Adipose tissue (tissue), 3 donors: ENCODE measurements around the gene CCDC9. TPM values are rescaled to one million over a fixed set of nuclear protein-coding genes. Genes with fewer than 3 reads are reported as not detected.
"Not testable (repeated sequence)": the region's sequence is repeated elsewhere in the genome, so short reads cannot be mapped to it uniquely, and the experiment has no call there.

Experiments used
- H3K27ac ChIP-seq: one replicate; pipeline ENCODE4 v1.5.1; 2013; ENCODE audit warnings: low read depth, low read length
- WGBS, 3 donors: extraction: QIAGEN DNeasy Blood & Tissue Kit; methylation state at CpG; one replicate each; pipeline ENCODE4 v1.1.7; 2013; 5-methylcytosine and 5-hydroxymethylcytosine counted together
- polyA plus RNA-seq, 3 donors: library from polyadenylated mRNA; stranded (reverse); fragments of 200-250 nt; gene quantifications; one replicate each; pipeline ENCODE4 v1.2.3, GENCODE V29; 2013
- donor health status: healthy with polysubstance abuse.
- donor health status: Bipolar disorder and iron deficiency.
- donor health status: healthy.

The CCDC9 gene
- polyA plus RNA-seq, 3 donors: 24.6 to 38.3 (median 33.4) TPM

DNA sequence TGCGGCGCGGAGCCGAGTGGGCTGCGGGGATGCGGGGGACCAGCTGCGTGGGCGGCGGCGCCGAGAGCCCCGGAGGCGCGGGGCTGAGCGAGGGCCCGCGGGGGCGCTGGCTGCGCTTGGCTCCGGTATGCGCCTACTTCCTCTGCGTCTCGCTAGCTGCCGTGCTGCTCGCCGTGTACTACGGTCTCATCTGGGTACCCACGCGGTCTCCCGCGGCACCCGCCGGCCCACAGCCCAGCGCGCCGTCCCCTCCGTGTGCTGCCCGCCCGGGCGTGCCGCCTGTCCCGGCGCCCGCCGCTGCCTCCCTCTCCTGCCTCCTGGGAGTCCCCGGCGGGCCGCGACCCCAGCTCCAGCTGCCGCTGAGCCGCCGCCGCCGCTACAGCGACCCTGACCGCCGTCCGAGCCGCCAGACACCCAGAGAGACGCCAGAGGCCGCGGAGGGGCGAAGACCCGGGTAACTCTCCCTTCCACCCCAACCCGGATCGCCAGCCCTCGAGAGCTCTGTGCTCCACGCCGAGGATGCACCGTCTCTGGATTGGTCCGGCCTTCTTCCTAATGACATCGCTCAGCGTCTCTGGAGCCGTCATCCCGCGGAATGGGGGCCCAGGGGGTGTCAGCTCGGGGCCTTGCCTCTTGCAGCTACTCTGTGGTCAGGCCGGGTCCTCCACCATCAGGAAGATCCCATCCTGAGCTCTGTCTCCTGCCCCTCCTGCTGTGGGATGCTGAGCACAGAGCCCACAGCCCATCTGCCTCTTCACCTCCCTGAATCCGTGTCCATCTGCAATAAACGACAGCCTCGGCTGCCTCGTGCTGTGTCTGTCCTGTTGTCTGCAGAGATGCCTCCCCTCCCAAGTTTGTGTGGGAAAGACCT, 18.8 kb downstream of the CCDC9 start:
- peak overlapping the region; percentile 73 for H3K27ac ChIP-seq
- WGBS, 3 donors: 7 to 32% (median 9%) methylated on average over 40 to 82 of the region's 82 CpGs

DNA sequence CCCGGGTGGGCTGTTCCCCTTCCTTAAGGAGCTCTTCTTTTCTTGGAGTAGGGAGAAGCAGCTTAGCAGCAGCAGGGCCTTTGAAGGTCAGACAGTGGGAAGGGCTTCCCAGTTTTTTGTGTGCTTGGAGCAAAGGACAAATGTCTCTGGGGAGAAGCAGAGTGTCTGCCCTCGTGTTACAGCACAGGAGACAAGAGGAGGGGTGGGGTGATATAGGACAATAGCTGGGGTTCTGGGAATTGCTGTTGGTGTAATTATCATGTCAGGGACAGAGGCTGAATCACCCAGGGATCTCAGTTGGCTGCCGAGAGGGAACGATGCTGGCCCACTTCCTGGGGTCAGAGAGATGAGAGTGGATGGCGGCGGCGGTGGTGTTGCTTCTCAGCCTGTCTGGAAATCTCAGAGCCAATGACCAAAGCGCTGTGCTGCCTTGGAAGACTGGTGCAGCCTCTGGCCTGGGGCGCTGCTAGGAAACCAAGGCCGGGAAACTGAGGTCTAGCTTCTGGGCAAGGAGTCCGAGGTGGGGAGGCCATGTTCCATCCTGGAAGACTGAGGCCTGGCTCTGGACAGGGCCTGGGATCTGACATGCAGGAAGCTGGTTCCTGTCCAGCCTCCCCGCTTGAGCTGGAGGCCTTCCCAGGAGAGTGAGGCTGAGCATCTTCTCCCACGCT, 19.6 kb downstream of the CCDC9 start:
- 55 to 78% (median 58%) methylated on average over 13 of the region's 13 CpGs for WGBS, 3 donors

DNA sequence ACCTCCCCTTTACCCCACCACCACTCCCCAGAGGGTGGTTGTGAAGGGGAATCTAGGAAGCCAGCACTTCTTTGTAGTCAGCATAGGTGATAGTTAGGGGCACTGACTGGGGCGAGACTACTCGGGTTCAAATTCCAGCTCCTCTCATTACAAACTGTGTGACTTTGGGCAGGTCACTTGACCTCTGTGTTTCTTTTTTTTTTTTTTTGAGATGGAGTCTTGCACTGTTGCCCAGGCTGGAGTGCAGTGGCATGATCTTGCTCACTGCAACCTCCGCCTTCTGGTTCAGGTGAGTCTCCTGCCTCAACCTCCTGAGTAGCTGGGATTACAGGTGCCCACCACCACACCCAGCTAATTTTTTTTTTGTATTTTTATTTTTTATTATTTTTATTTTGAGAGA, 20.2 kb downstream of the CCDC9 start:
- not testable (repeated sequence) for H3K27ac ChIP-seq
- 86 to 90% (median 88%) methylated on average over 3 of the region's 3 CpGs for WGBS, 3 donors

More for the DNA sequence above, 19.6 kb downstream of the CCDC9 start:
- peak overlapping the region; percentile 73 for H3K27ac ChIP-seq

DNA sequence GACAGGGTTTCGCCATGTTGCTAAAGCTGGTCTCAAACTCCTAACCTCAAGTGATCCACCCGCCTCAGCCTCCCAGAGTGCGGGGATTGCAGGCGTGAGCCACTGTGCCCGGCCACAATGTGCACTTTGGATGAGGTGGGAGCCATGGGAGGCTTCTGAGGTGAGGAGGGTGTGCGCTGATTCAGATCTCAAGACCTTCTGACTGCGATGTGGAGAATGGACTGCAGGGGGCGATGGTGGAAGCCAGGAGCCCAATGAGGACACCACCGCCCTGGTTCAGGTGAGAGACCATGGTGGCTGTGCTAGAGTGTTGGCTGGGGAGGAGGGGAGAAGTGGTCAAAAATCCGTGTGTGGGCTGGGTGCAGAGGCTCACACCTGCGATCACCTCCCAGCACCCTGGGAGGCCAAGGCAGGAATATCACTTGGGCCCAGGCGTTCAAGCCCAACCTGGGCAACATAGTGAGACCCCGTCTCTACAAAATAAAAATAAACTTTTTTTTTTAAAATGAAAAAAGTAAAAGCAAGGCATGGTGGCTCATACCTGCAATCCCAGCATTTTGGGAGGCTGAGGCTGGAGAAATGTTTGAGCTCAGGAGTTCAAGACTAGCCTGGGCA, 24.0 kb downstream of the CCDC9 start:
- no peak overlapping the region for H3K27ac ChIP-seq
- 88 to 93% (median 91%) methylated on average over 13 of the region's 13 CpGs for WGBS, 3 donors

DNA sequence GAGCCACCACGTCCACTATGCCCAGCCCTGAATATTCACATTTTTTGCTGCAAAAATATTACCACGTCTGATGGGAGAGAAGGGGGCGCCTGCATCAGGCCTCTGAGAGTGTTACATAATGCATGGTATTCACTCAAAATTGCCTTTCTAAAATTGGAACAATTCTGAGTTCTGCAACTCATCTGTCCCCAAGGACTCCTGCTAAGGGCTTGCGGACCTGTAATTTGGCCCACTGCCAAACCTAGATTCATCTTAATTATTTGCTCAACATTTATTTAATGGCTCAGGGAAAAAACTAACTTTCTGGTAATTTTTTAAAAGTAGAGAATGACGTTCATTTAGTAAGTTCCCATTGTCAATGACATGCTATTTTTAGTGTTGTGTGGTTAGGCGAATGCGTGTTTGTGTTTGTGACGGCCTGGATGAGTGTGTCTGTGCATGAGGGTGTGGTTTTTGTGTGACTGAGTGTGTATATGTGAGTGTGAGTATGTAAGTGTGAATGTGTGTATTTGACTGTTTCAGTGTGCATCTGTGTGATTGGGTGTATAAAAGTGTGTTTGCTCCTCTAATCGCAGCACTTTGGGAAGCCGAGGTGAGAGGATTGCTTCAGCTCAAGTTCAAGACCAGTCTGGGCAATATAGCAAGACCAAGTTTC, 27.2 kb downstream of the CCDC9 start:
- WGBS, 3 donors: 55 to 75% (median 71%) methylated on average over 10 of the region's 10 CpGs
- no peak overlapping the region for H3K27ac ChIP-seq

DNA sequence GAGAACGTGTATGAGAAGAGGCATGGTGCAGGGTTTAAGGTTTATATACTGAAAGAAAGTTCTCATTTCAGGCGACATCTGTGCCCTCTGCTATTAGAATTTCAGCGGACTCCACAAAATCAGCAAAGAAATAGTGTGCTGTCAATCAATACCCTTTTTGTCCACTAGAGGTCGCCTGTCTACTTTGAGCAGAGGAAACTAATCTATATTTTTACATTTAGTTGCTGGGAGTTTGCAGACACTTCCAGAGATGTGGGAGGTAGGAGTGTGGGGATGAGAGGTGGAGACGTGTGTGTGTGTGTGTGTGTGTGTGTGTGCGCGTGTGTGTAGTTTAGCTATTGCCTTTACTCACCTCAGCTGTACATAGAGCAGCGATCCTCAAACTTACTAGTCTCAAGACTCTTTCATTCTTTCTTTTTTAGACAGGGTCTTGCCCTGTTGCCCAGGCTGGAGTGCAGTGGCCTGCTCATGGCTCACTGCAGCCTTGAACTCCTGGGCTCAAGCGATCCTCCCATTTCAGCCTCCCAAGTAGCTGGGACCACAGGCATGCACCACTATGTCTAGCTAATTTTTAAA, 28.1 kb downstream of the CCDC9 start:
- 26 to 33% (median 28%) methylated on average over 9 of the region's 9 CpGs for WGBS, 3 donors
- no peak overlapping the region for H3K27ac ChIP-seq

DNA sequence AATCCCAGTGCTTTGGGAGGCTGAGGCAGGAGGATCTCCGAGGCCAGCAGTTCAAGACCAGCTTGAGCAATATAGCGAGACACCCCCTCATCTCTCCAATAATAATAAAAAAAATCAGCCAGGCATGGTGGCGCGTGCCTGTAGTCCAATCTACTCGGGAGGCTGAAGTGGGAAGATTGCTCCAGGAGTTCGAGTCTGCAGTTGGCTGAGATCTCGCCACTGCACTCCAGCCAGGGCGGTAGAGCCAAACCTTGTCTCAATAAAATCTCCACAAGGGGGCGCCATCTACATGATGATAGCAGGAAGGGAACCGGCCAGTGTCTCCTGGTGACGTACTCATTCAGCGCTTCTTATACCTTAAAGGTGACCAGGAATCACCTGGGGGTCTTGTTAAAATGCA, 39.7 kb downstream of the CCDC9 start:
- no peak overlapping the region for H3K27ac ChIP-seq
- WGBS, 3 donors: 25 to 32% (median 28%) methylated on average over 12 of the region's 12 CpGs

DNA sequence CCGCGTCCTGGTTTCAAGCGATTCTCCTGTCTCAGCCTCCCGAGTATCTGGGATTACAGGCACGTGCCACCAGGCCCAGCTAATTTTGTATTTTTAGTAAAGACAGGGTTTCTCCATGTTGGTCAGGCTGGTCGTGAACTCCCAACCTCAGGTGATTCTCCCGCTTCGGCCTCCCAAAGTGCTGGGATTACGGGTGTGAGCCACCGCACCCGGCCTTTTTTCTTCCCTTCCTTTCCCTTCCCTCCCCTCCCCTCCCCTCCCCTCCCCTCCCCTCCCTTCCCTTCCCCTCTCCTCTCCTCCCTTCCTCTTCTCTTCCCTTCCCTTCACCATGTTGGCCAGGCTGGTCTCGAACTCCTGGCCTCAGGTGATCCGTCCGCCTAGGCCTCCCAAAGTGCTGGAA, 44.5 kb downstream of the CCDC9 start:
- WGBS, 3 donors: 87 to 90% (median 89%) methylated on average over 13 to 14 of the region's 14 CpGs
- H3K27ac ChIP-seq: not testable (repeated sequence)

DNA sequence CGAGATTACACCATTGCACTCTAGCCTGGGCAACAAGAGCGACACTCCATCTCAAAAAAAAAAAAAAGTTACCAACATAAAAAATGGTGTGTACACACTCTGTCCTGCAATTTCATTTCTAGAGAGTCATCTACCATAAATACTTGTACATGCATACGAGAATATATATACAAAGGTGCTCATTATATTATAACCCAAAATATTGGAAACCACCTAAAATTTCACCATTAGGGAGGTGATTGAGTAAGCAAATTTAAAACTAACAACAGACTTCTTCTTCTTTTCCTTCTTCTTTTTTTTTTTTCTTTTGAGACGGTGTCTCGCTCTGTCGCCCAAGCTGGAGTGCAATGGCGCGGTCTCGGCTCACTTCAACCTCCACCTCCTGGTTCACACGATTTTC, 45.9 kb downstream of the CCDC9 start:
- no peak overlapping the region for H3K27ac ChIP-seq
- WGBS, 3 donors: 67 to 91% (median 74%) methylated on average over 10 of the region's 10 CpGs

DNA sequence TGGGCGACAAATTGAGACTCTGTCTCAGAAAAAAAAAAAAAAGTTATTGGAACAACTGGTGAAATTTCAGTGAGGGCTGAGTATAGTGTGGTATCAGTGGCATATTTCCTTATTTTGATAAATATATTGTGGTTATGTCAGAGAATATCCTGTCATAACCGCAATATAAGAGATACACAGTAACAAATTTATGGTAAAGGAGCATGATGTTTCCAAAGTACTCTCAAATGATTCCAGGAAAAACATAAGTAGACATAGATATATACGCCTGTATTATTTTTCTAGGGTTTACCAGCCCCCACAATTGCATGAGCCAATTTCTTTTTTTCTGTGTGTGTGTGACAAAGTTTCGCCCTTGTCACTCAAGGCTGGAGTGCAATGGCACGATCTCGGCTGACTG, 47.6 kb downstream of the CCDC9 start:
- no peak overlapping the region for H3K27ac ChIP-seq
- WGBS, 3 donors: 52 to 86% (median 62%) methylated on average over 6 of the region's 6 CpGs

DNA sequence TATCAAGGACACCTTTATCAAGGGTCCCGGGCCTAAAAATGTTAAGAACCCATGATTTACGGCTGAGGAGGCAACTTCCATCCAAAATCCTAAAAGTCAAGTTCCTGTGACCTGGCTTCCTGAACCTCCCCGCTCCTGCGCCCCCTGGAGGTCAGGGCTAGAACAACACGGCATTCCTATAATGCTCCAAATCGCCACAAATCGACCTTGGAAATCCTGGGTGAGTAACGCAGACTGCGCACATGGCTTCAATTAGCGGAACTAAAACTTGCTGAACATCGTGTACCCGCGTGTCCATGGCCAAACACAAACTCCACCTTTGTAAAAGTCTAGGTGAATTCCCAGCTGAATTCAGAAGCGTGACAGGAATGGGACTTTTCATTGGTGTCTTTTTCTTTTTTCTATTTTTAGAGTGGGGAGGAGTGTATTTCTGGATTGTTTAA, 49.0 kb downstream of the CCDC9 start:
- 5 to 9% (median 7%) methylated on average over 14 of the region's 14 CpGs for WGBS, 3 donors
- no peak overlapping the region for H3K27ac ChIP-seq

DNA sequence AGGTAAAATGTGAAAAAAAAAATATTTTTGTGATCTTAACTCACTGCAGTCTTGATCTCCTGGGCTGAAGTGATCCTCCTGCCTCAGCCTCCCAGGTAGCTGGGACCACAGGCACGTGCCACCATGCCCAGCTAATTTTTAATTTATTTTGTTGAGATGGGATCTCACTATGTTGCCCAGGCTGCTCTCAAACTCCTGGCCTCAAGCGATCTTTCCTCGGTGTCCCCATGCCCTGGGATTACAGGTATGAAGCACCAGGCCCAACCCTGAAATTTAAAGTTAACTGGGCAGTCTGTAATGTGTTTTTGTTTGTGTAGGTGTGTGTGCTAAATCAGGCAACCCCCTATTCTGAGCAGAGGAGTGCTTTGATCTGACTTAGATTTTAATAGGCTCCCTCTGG, 50.0 kb downstream of the CCDC9 start:
- WGBS, 3 donors: 92 to 95% (median 94%) methylated on average over 3 of the region's 3 CpGs
- H3K27ac ChIP-seq: no peak overlapping the region

DNA sequence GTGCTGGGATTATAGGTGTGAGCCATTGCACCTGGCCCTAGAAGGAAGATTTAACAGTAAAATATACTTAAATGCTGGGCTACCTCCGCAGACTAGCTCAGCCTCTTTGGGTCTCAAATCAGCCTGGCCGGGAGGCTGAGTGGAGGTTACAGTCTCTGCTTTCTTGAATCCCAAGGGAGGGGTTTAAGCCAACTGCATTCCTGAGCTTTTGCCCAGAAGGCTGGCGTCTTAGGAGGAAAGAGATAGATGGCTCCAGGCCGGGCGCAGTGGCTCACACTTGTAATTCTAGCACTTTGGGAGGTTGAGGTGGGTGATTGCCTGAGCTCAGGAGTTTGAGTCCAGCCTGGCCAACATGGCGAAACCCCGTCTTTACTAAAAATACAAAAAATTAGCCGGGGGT, 52.7 kb downstream of the CCDC9 start:
- 56 to 77% (median 61%) methylated on average over 8 of the region's 8 CpGs for WGBS, 3 donors
- no peak overlapping the region for H3K27ac ChIP-seq

DNA sequence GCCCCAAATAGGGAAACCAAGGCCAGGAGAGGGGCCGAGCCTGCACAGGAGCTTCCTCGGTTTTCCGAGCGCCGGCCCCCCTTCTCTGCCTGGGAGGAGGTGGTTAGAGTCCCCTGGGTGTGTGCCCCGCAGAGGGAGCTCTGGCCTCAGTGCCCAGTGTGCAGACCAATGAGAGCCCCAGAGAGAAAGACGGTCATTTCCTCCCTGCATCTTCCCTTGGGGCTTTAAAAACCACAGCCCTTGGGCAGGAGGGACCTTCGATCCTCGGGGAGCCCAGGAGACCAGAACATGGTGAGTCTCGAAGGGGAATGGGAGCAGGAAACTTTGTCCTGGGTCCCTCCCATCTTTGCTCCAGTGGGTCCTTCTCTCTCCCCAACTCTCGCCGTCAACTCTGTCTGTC, 53.3 kb downstream of the CCDC9 start, which contains the start of gene C5AR1:
TSS of gene C5AR1 (plus strand) at position 254 of the 400 bp plus-strand sequence. CDS start at position 289, 35 bp downstream.
- WGBS, 3 donors: 30 to 60% (median 35%) methylated on average over 12 of the region's 12 CpGs
- no peak within 1 kb of the TSS for H3K27ac ChIP-seq

DNA sequence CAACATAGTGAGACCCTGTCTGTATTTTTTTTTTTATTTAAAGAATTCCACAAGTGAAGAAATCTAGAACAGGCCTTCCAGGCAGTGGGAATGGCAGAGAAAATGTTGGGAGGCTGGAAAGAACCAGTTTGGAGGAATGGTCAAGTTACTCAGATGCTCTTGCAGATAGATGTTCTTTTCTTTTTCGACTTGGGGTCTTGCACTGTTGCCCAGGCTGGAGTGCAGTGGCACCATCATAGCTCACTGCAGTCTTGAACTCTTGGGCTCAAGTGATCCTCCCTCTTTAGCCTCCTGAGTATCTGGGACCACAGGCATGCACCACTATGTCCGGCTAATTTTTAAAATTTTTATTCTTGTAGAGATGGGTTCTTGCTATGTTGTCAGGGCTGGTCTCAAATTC, 54.0 kb downstream of the CCDC9 start:
- WGBS, 3 donors: 84 to 88% (median 86%) methylated on average over 2 of the region's 2 CpGs
- no peak overlapping the region for H3K27ac ChIP-seq

DNA sequence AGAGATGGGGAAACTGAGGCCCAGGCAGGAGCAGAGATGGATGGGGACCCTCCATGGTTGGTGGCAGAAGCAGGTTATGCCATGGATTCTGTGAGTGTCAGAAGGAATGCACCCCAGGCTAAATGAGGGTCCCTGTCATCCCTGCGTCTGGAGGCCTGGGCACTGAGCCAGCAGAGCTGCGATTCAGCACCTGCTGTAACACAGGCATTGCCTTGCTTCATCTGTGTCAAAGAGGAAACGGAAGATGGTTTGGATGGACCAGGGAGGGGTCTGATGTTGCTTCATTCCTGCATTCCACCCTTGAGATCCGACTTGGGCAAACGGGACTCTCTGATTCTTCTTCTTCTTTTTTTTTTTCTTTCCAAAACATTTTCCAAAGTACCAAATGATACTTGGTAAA, 54.5 kb downstream of the CCDC9 start:
- no peak overlapping the region for H3K27ac ChIP-seq
- 8 to 30% (median 16%) methylated on average over 5 of the region's 5 CpGs for WGBS, 3 donors

DNA sequence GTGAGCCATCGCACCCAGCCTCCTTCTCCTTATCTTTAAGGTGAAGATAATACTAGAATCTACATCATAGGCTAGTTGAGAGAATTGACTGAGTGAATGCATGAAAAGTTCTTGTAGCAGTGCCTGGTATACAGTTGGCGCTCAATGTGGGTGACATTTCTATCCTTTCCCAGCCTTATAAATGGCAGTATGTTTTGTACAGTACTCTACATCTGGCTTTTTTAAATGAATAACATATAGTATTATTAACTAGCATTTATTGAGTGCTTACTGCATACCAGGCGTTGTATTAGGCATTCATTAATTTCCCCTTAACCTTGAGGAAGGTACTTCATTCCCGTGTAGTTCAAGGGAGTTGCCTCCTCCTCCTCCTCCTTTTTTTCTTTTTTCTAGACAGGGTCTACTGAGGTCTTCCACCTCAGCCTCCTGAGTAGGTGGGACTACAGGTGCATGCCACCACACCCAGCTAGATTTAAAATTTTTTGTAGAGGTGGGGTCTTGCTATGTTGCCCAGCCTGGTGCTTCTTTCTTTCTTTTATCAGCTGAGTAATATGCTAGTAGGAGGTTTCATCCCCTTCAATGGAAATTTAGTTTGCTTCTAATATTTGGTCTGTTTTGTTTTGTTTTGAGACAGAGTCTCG, 56.2 kb downstream of the CCDC9 start:
- H3K27ac ChIP-seq: no peak overlapping the region
- 82 to 90% (median 85%) methylated on average over 5 of the region's 5 CpGs for WGBS, 3 donors

DNA sequence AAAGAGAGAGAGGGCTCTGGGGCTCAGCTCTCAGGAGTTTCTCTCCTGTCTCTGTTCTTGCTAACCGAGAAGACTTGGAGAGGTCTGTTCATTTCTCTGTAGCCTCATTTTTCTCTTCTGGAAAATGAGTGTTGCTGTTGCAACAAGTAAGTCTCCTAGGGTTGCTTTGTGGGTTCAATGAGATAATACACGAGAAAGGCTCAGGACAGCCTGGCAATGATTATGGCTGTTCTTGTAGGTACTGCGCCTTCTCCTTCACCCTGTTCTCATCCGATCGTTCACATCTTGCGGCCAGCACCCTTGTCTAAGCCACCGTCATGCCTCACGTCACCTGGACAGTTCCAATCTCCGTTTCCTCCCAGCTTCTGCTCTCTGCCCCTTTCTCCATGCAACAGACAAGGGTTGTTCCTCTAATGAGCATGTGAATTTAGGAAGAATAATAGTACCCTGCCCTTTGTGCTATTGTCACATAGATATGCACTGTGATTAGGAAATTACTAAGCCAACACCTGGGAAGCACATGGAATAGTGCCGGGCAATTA, 57.5 kb downstream of the CCDC9 start:
- 75 to 85% (median 77%) methylated on average over 10 of the region's 10 CpGs for WGBS, 3 donors
- no peak overlapping the region for H3K27ac ChIP-seq
